ENCODE data around the gene ELSPBP1.

The ELSPBP1 gene

DNA sequence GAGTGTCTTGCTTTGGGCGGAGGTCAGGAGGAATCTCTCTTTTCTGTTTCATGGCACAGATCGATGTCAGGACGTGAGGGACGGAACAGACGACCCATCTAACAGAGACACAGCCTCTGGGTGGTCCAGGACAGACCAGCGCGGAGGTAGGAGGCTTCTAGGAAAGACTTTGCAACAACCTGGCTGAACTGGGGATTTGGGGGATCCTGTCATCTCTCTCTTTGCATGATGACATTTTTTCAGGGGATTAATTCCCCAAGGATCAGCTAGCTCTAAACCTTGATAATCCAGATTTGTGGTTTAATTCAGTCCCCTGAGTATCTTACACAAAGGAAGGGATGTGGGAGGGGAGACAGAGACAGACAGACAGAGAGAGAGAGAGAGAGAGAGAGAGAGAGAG, 35.0 kb downstream of the ELSPBP1 start:
- no peaks in the 10 kb centered on the region for H3K36me3 ChIP-seq (ENCODE audit: insufficient read depth)
- H3K27ac ChIP-seq: no peak overlapping the region
- no peak overlapping the region for H3K9ac ChIP-seq
- H3K4me2 ChIP-seq: no peak overlapping the region
- H4K20me1 ChIP-seq (ENCODE audit: insufficient read depth): no peaks in the 10 kb centered on the region
- H3K79me2 ChIP-seq (ENCODE audit: insufficient read depth, low read depth): no peaks in the 10 kb centered on the region
- H3K4me1 ChIP-seq (ENCODE audit: low read depth, poor library complexity, severe bottlenecking): no peaks in the 10 kb centered on the region
- TF ChIP-seq, protein P1, sequence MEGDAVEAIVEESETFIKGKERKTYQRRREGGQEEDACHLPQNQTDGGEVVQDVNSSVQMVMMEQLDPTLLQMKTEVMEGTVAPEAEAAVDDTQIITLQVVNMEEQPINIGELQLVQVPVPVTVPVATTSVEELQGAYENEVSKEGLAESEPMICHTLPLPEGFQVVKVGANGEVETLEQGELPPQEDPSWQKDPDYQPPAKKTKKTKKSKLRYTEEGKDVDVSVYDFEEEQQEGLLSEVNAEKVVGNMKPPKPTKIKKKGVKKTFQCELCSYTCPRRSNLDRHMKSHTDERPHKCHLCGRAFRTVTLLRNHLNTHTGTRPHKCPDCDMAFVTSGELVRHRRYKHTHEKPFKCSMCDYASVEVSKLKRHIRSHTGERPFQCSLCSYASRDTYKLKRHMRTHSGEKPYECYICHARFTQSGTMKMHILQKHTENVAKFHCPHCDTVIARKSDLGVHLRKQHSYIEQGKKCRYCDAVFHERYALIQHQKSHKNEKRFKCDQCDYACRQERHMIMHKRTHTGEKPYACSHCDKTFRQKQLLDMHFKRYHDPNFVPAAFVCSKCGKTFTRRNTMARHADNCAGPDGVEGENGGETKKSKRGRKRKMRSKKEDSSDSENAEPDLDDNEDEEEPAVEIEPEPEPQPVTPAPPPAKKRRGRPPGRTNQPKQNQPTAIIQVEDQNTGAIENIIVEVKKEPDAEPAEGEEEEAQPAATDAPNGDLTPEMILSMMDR (conservative IDR thresholded peaks at IDR 0.05; ENCODE audit: low read depth, low read length): no peak
- H3K27me3 ChIP-seq (ENCODE audit: insufficient read depth, low read depth): peaks cover 68% of the 10 kb centered on the region
- no peak overlapping the region for H2AFZ ChIP-seq (ENCODE audit: low read depth)
- H3K4me3 ChIP-seq (IDR thresholded peaks at IDR 0.05; ENCODE audit: insufficient read depth, low read depth, low read length): no peak overlapping the region

DNA sequence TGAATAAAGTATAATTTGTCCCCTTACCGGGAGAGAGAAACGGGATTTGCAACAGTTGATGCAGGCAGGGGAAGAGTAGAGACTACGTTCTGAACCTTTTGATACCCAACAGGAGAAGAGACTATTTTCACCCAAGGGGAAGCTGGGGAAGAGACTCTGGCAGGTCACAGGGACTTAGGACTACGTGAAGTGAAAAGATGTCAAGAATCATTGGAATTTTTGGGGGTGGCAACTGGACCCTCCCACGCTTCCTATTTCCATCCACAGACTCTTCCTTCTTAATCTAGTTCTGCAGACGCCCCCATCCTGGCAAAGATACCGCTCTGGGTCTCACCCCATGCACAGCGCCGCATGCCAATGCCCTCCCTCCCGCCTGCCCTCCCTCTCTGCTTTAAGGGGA, 35.6 kb downstream of the ELSPBP1 start:
- H3K27me3 ChIP-seq (ENCODE audit: insufficient read depth, low read depth): peaks cover 63% of the 10 kb centered on the region
- H3K27ac ChIP-seq: no peak overlapping the region
- no peak overlapping the region for H3K9ac ChIP-seq
- H4K20me1 ChIP-seq (ENCODE audit: insufficient read depth): no peaks in the 10 kb centered on the region
- no peaks in the 10 kb centered on the region for H3K4me1 ChIP-seq (ENCODE audit: low read depth, poor library complexity, severe bottlenecking)
- no peaks in the 10 kb centered on the region for H3K79me2 ChIP-seq (ENCODE audit: insufficient read depth, low read depth)
- no peaks in the 10 kb centered on the region for H3K36me3 ChIP-seq (ENCODE audit: insufficient read depth)
- TF ChIP-seq, protein P1 (conservative IDR thresholded peaks at IDR 0.05; ENCODE audit: low read depth, low read length): no peak
- H3K4me2 ChIP-seq: no peak overlapping the region
- H2AFZ ChIP-seq (ENCODE audit: low read depth): no peak overlapping the region
- no peak overlapping the region for H3K4me3 ChIP-seq (IDR thresholded peaks at IDR 0.05; ENCODE audit: insufficient read depth, low read depth, low read length)

DNA sequence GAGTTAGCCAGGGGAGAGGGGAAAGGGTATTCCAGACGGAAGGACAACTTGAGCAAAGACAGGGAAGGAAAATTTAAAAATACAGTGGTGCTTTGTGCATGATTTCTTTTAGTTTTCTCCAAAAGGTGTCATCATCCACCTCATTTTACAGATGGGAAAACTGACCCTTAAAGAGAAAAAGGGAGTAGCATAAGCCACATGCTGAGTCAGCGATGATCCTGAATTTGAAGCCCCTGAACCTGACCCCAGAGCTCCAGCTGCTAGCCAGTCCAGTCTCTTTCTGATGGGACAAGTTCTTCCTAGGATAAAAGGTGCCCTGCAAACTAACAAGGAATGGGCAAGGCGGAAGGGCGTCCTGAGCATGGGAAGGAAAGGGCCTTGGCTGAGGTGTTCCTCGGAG, 39.2 kb downstream of the ELSPBP1 start:
- H3K4me3 ChIP-seq (IDR thresholded peaks at IDR 0.05; ENCODE audit: insufficient read depth, low read depth, low read length): no peak overlapping the region
- no peak overlapping the region for H3K27ac ChIP-seq
- H2AFZ ChIP-seq (ENCODE audit: low read depth): no peak overlapping the region
- H3K79me2 ChIP-seq (ENCODE audit: insufficient read depth, low read depth): no peaks in the 10 kb centered on the region
- no peaks in the 10 kb centered on the region for H3K4me1 ChIP-seq (ENCODE audit: low read depth, poor library complexity, severe bottlenecking)
- H3K4me2 ChIP-seq: no peak overlapping the region
- TF ChIP-seq, protein P1 (conservative IDR thresholded peaks at IDR 0.05; ENCODE audit: low read depth, low read length): no peak
- H4K20me1 ChIP-seq (ENCODE audit: insufficient read depth): no peaks in the 10 kb centered on the region
- H3K36me3 ChIP-seq (ENCODE audit: insufficient read depth): no peaks in the 10 kb centered on the region
- H3K27me3 ChIP-seq (ENCODE audit: insufficient read depth, low read depth): peaks cover 50% of the 10 kb centered on the region
- H3K9ac ChIP-seq: no peak overlapping the region

DNA sequence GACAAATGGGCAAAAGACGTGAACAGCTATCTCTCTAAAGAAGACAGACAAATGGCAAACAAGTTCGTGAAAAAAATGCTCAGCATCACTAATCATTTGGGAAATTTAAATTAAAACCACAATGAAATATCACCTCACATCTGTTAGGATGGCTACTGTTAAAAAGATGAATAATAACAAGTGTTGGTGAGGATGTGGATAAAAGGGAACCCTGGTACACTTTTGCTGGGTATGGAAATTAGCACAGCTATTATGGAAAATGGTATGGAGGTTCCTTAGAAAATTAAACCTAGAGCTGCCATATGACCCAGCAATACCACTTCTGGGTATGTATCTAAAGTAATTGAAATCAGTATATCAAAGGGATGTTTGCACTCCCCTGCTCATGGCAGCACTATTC, 42.3 kb downstream of the ELSPBP1 start:
- no peak overlapping the region for H3K4me3 ChIP-seq (IDR thresholded peaks at IDR 0.05; ENCODE audit: insufficient read depth, low read depth, low read length)
- peaks cover 44% of the 10 kb centered on the region for H3K27me3 ChIP-seq (ENCODE audit: insufficient read depth, low read depth)
- no peak overlapping the region for H3K4me2 ChIP-seq
- TF ChIP-seq, protein P1 (conservative IDR thresholded peaks at IDR 0.05; ENCODE audit: low read depth, low read length): no peak
- H2AFZ ChIP-seq (ENCODE audit: low read depth): no peak overlapping the region
- no peak overlapping the region for H3K9ac ChIP-seq
- H4K20me1 ChIP-seq (ENCODE audit: insufficient read depth): no peaks in the 10 kb centered on the region
- H3K36me3 ChIP-seq (ENCODE audit: insufficient read depth): no peaks in the 10 kb centered on the region
- no peaks in the 10 kb centered on the region for H3K79me2 ChIP-seq (ENCODE audit: insufficient read depth, low read depth)
- no peak overlapping the region for H3K27ac ChIP-seq
- no peaks in the 10 kb centered on the region for H3K4me1 ChIP-seq (ENCODE audit: low read depth, poor library complexity, severe bottlenecking)
